WTC11 (cell line): ENCODE results near the gene EXOC4. TPM values are rescaled to one million over a fixed set of nuclear protein-coding genes. Genes with fewer than 3 reads are reported as not detected.

ENCODE experiments used
- ATAC-seq: fragments of 200-7000 bp; cut with Tn5 transposase; 2 replicates; pipeline ENCODE4 v1.10.0; 2021; ENCODE audit warnings: mild to moderate bottlenecking, moderate library complexity
- CTCF ChIA-PET: fragments of 300-600 bp; sonication (Branson Sonifier 250); formaldehyde crosslinking; loops from one replicate; lab custom pipeline; 2021; ENCODE audit warnings: antibody characterized with exemption; lab: Charles Lee
- POLR2A ChIA-PET: fragments of 350-600 bp; sonication (Branson Sonifier 250); formaldehyde crosslinking; loops from one replicate; lab custom pipeline; 2021; ENCODE audit warnings: antibody characterized with exemption; lab: Charles Lee
- DNase-seq: peaks from one replicate; pipeline ENCODE4 v3.0.0; 2021; ENCODE audit warnings: low spot score
- H3K27ac Mint-ChIP-seq: 2 replicates; pipeline ENCODE4 v1.8.0; 2021; ENCODE audit warnings: mixed read lengths
- H3K27me3 Mint-ChIP-seq: 2 replicates; pipeline ENCODE4 v1.8.0; 2021; ENCODE audit warnings: low read depth, mild to moderate bottlenecking, moderate library complexity, mixed read lengths
- H3K36me3 Mint-ChIP-seq: 2 replicates; pipeline ENCODE4 v1.8.0; 2021; ENCODE audit warnings: mixed read lengths
- H3K4me1 Mint-ChIP-seq: 2 replicates; pipeline ENCODE4 v1.8.0; 2022; ENCODE audit warnings: mixed read lengths
- H3K4me3 Mint-ChIP-seq: 2 replicates; pipeline ENCODE4 v1.8.0; 2021; ENCODE audit warnings: mild to moderate bottlenecking, moderate library complexity, mixed read lengths
- H3K9me3 Mint-ChIP-seq: 2 replicates; pipeline ENCODE4 v1.8.0; 2021; ENCODE audit warnings: mixed read lengths
- ATF2 ChIP-seq: sonication (generic); formaldehyde crosslinking; IDR thresholded peaks from 2 replicates; pipeline ENCODE4 v1.8.1; 2022; ENCODE audit warnings: low read depth, missing genetic modification reagents, borderline replicate concordance
- CBFB ChIP-seq: sonication (generic); formaldehyde crosslinking; IDR thresholded peaks from 2 replicates; pipeline ENCODE4 v1.8.1; 2022; ENCODE audit warnings: mild to moderate bottlenecking, low read depth, missing genetic modification reagents
- E2F4 ChIP-seq: sonication (generic); formaldehyde crosslinking; IDR thresholded peaks from 2 replicates; pipeline ENCODE4 v1.8.1; 2022; ENCODE audit warnings: low read depth, mild to moderate bottlenecking, moderate library complexity, missing genetic modification reagents, borderline replicate concordance
- EMX1 ChIP-seq: fragments of 250-450 bp; sonication (Bioruptor Pico); IDR thresholded peaks from 2 replicates; pipeline ENCODE4 v1.8.0; 2021; ENCODE audit warnings: mild to moderate bottlenecking
- ETV6 ChIP-seq: sonication (generic); formaldehyde crosslinking; IDR thresholded peaks from 2 replicates; pipeline ENCODE4 v1.8.1; 2022; ENCODE audit warnings: mild to moderate bottlenecking, missing genetic modification reagents
- FOXJ3 ChIP-seq: sonication (generic); formaldehyde crosslinking; IDR thresholded peaks from 2 replicates; pipeline ENCODE4 v1.9.0; 2021; ENCODE audit warnings: missing genetic modification reagents, mild to moderate bottlenecking, borderline replicate concordance
- GRHL2 ChIP-seq: fragments of 250-450 bp; sonication (Bioruptor Pico); IDR thresholded peaks from 2 replicates; pipeline ENCODE4 v1.8.0; 2022; ENCODE audit warnings: mild to moderate bottlenecking, moderate library complexity; ENCODE audit not compliant: insufficient replicate concordance, severe bottlenecking
- GTF2I ChIP-seq: fragments of 250-450 bp; sonication (Bioruptor Pico); conservative IDR thresholded peaks from 2 replicates; pipeline ENCODE4 v1.4.0; 2021; ENCODE audit warnings: mild to moderate bottlenecking
- JAZF1 ChIP-seq: fragments of 250-450 bp; sonication (Bioruptor Pico); IDR thresholded peaks from 2 replicates; pipeline ENCODE4 v1.9.0; 2021; ENCODE audit warnings: moderate library complexity, mild to moderate bottlenecking, inconsistent platforms
- MYBL2 ChIP-seq: sonication (generic); formaldehyde crosslinking; IDR thresholded peaks from 2 replicates; pipeline ENCODE4 v1.8.1; 2023; ENCODE audit warnings: mild to moderate bottlenecking, moderate library complexity, missing genetic modification reagents
- NFATC4 ChIP-seq: fragments of 250-450 bp; sonication (Bioruptor Pico); IDR thresholded peaks from 2 replicates; pipeline ENCODE4 v1.9.0; 2021; ENCODE audit warnings: mild to moderate bottlenecking
- NFYB ChIP-seq: sonication (generic); formaldehyde crosslinking; conservative IDR thresholded peaks from 2 replicates; pipeline ENCODE4 v1.8.0; 2022; ENCODE audit warnings: low read depth, missing genetic modification reagents
- NR1H2 ChIP-seq: sonication (generic); formaldehyde crosslinking; IDR thresholded peaks from 2 replicates; pipeline ENCODE4 v1.9.0; 2021; ENCODE audit warnings: mild to moderate bottlenecking, moderate library complexity, missing genetic modification reagents
- NR3C1 ChIP-seq: sonication (generic); formaldehyde crosslinking; conservative IDR thresholded peaks from 2 replicates; pipeline ENCODE4 v1.8.1; 2023; ENCODE audit warnings: low read depth, mild to moderate bottlenecking, missing genetic modification reagents
- PRRX2 ChIP-seq: fragments of 250-450 bp; sonication (Bioruptor Pico); IDR thresholded peaks from 2 replicates; pipeline ENCODE4 v1.8.0; 2021; ENCODE audit warnings: mild to moderate bottlenecking
- SMAD3 ChIP-seq: sonication (generic); formaldehyde crosslinking; IDR thresholded peaks from 2 replicates; pipeline ENCODE4 v1.8.0; 2022; ENCODE audit warnings: missing genetic modification reagents, mild to moderate bottlenecking, borderline replicate concordance
- SMAD4 ChIP-seq: sonication (generic); formaldehyde crosslinking; IDR thresholded peaks from 2 replicates; pipeline ENCODE4 v1.8.0; 2022; ENCODE audit warnings: mild to moderate bottlenecking, missing genetic modification reagents
- SOX15 ChIP-seq: fragments of 250-450 bp; sonication (Bioruptor Pico); IDR thresholded peaks from 2 replicates; pipeline ENCODE4 v1.9.0; 2021; ENCODE audit warnings: mild to moderate bottlenecking
- TCF7 ChIP-seq: sonication (generic); formaldehyde crosslinking; IDR thresholded peaks from 2 replicates; pipeline ENCODE4 v1.8.0; 2022; ENCODE audit warnings: mild to moderate bottlenecking, low read depth, missing genetic modification reagents, moderate library complexity
- TEAD4 ChIP-seq: sonication (generic); formaldehyde crosslinking; IDR thresholded peaks from 2 replicates; pipeline ENCODE4 v1.8.0; 2022; ENCODE audit warnings: mild to moderate bottlenecking, missing genetic modification reagents
- USF1 ChIP-seq: sonication (generic); formaldehyde crosslinking; IDR thresholded peaks from 2 replicates; pipeline ENCODE4 v1.8.0; 2022; ENCODE audit warnings: mild to moderate bottlenecking, missing genetic modification reagents
- ZBTB43 ChIP-seq: sonication (generic); formaldehyde crosslinking; IDR thresholded peaks from 2 replicates; pipeline ENCODE4 v1.8.1; 2023; ENCODE audit warnings: mild to moderate bottlenecking, missing genetic modification reagents
- ZNF396 ChIP-seq: fragments of 250-450 bp; sonication (Bioruptor Pico); IDR thresholded peaks from 2 replicates; pipeline ENCODE4 v1.8.0; 2021; ENCODE audit warnings: mild to moderate bottlenecking, moderate library complexity, borderline replicate concordance
- ZNF416 ChIP-seq: fragments of 250-450 bp; sonication (Bioruptor Pico); IDR thresholded peaks from 2 replicates; pipeline ENCODE4 v1.9.0; 2021; ENCODE audit warnings: mild to moderate bottlenecking, inconsistent platforms
- ZNF423 ChIP-seq: fragments of 250-450 bp; sonication (Bioruptor Pico); IDR thresholded peaks from 2 replicates; pipeline ENCODE4 v2.1.2; 2022; ENCODE audit warnings: mild to moderate bottlenecking, moderate library complexity
- total RNA-seq: library from RNA; stranded (reverse); gene quantifications from 3 replicates; pipeline ENCODE4 v1.2.3, GENCODE V29; 2021
- TF ChIP-seq, protein P1 (sequence below): sonication (generic); formaldehyde crosslinking; IDR thresholded peaks from 2 replicates; pipeline ENCODE4 v1.8.0; 2023; ENCODE audit warnings: missing genetic modification reagents
- TF ChIP-seq, protein P2 (sequence below): fragments of 250-450 bp; sonication (Bioruptor Pico); conservative IDR thresholded peaks from 2 replicates; pipeline ENCODE4 v1.9.0; 2021; ENCODE audit warnings: mild to moderate bottlenecking

Gene EXOC4
- total RNA-seq, 1 experiment from 2014 or later, result 62.0 TPM

DNA sequence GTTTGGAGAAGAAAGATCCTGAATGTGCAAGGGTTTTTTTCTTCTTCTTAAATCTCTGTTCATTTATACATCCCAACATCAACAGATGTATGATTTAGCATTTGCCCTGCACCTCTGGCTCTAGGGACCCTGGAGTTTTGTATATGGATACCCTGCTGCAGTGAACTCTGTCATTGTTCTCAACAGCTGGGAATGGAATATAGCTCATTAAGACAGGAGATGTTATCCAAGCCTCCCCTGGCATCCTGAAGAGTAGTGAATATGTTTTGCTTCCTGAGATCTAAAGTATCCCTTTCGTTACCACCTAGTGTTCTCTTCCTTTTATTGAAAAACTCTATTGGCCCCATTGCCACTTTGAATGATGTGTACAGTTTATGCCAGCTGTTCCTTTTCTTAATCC lies 275.9 kb downstream of the EXOC4 start (continued):
- TF ChIP-seq SMAD4 (CRISPR knock-in tag) (no peak), FOXJ3 (CRISPR knock-in tag) (no peak), NR1H2 (no peak), NR3C1 (CRISPR knock-in tag) (no peak), SMAD3 (no peak), SOX15 (no peak), NFYB (CRISPR knock-in tag) (no peak), NFATC4 (CRISPR knock-in tag) (no peak), ATF2 (no peak)
- TF ChIP-seq, all 79 proteins: peak for 0

GRCh38 chr7:133529861-133530260 lies 277.0 kb downstream of the EXOC4 start:
- Mint-ChIP-seq H3K36me3 (no peaks in the 10 kb centered on the region), H3K4me3 (no peak overlapping the region), H3K4me1 (peaks cover 29% of the 10 kb centered on the region)
- DNase-seq, result no peak
- CTCF ChIA-PET, result no interaction called here
- TF ChIP-seq MYBL2 (CRISPR knock-in tag) (no peak), TCF7 (no peak), ETV6 (CRISPR knock-in tag) (no peak), ZNF416 (CRISPR knock-in tag) (no peak), GRHL2 (no peak), PRRX2 (no peak), SMAD3 (no peak), JAZF1 (CRISPR knock-in tag) (no peak), GTF2I (CRISPR knock-in tag) (no peak), ZNF423 (CRISPR knock-in tag) (no peak), TEAD4 (no peak), E2F4 (no peak), ZNF396 (no peak), NR3C1 (CRISPR knock-in tag) (no peak), USF1 (CRISPR knock-in tag) (no peak), CBFB (no peak), EMX1 (CRISPR knock-in tag) (no peak), ZBTB43 (CRISPR knock-in tag) (no peak)
- TF ChIP-seq, protein P1, sequence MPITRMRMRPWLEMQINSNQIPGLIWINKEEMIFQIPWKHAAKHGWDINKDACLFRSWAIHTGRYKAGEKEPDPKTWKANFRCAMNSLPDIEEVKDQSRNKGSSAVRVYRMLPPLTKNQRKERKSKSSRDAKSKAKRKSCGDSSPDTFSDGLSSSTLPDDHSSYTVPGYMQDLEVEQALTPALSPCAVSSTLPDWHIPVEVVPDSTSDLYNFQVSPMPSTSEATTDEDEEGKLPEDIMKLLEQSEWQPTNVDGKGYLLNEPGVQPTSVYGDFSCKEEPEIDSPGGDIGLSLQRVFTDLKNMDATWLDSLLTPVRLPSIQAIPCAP (CRISPR knock-in tag), result no peak
- TF ChIP-seq, protein P2, sequence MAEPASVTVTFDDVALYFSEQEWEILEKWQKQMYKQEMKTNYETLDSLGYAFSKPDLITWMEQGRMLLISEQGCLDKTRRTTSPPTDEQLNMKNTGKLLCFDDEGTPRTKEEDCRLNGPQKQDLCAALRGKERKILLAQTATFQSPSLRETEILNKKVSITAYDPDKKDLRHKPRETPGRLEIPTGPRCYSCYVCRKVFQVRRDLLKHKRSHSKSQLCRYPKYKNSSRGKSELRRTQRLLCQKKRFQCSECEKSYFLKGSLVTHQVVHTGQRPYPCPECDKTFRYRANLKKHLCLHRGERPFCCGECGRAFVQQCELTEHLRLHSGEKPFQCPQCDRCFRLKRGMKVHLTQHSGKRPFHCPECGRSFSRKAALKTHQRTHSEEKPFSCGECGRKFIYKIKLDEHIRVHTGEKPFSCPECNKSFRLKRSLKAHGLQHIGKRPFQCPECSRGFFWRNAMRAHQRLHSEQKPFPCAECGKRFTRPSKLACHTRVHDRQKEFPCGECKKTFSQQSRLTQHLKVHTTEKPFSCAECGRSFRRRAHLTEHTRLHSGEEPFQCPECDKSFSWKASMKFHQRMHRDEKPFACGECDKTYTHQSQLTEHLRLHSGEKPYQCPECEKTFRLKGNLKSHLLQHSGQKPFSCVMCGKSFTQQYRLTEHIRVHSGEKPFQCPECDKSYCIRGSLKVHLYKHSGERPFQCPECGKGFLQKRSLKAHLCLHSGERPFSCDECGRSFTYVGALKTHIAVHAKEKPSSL (CRISPR knock-in tag), result no peak
- TF ChIP-seq, all 79 proteins: peak for 0
- POLR2A ChIA-PET, result no interaction called here
- no peak for ATAC-seq
- no peaks in the 10 kb centered on the region for H3K27me3 Mint-ChIP-seq
- H3K27ac Mint-ChIP-seq, result no peak overlapping the region
- no peaks in the 10 kb centered on the region for H3K9me3 Mint-ChIP-seq
